Astrocyte (in vitro differentiated cells and primary cell): ENCODE results near the gene KCNJ11. TPM values are rescaled to one million over a fixed set of nuclear protein-coding genes. Genes with fewer than 3 reads are reported as not detected.

Experiments used
- DNase-seq: peaks from one replicate; pipeline ENCODE4 v3.0.0-alpha.2; 2010; ENCODE audit warnings: low read depth
- FAIRE-seq: peaks from 2 replicates; lab custom pipeline; 2011; peaks lifted over from hg19 to GRCh38; lab: Jason Lieb, UNC
- H2AFZ ChIP-seq: 2 replicates; pipeline ENCODE4 v1.6.0; 2012; ENCODE audit warnings: low read depth, low read length, inconsistent platforms
- H3K27ac ChIP-seq: 2 replicates; pipeline ENCODE4 v1.5.1; 2011; ENCODE audit warnings: low read depth, low read length, inconsistent platforms
- H3K27me3 ChIP-seq: 2 replicates; pipeline ENCODE4 v1.6.0; 2011; ENCODE audit warnings: low read length, inconsistent platforms; ENCODE audit not compliant: insufficient read depth
- H3K36me3 ChIP-seq: 2 replicates; pipeline ENCODE4 v1.5.1; 2011; ENCODE audit warnings: low read length, inconsistent platforms; ENCODE audit not compliant: insufficient read depth
- H3K4me1 ChIP-seq: 2 replicates; pipeline ENCODE4 v1.5.1; 2011; ENCODE audit warnings: low read length, inconsistent platforms; ENCODE audit not compliant: insufficient read depth
- H3K4me2 ChIP-seq: 2 replicates; pipeline ENCODE4 v1.6.0; 2012; ENCODE audit warnings: low read length, inconsistent platforms
- H3K4me3 ChIP-seq: 2 replicates; pipeline ENCODE4 v1.5.1; 2011; ENCODE audit warnings: low read depth, mild to moderate bottlenecking, low read length, inconsistent platforms; ENCODE audit not compliant: insufficient read depth
- H3K79me2 ChIP-seq: 2 replicates; pipeline ENCODE4 v1.6.0; 2012; ENCODE audit warnings: mild to moderate bottlenecking, low read length, inconsistent platforms; ENCODE audit not compliant: insufficient read depth
- H3K9ac ChIP-seq: 2 replicates; pipeline ENCODE4 v1.6.0; 2012; ENCODE audit warnings: mild to moderate bottlenecking, low read length, inconsistent platforms
- H3K9me3 ChIP-seq: 2 replicates; pipeline ENCODE4 v1.5.1; 2012; ENCODE audit warnings: low read depth, mild to moderate bottlenecking, low read length, inconsistent platforms; ENCODE audit not compliant: insufficient read depth
- H4K20me1 ChIP-seq: 2 replicates; pipeline ENCODE4 v1.6.0; 2012; ENCODE audit warnings: low read length, inconsistent platforms; ENCODE audit not compliant: insufficient read depth
- H3K27ac Mint-ChIP-seq: one replicate; pipeline ENCODE4 v1.8.0; 2021; ENCODE audit warnings: mild to moderate bottlenecking, mixed read lengths; ENCODE audit not compliant: unreplicated experiment
- H3K27me3 Mint-ChIP-seq: one replicate; pipeline ENCODE4 v1.8.0; 2021; ENCODE audit warnings: low read depth, mixed read lengths; ENCODE audit not compliant: unreplicated experiment
- H3K36me3 Mint-ChIP-seq: one replicate; pipeline ENCODE4 v1.8.0; 2021; ENCODE audit warnings: low read depth, mixed read lengths; ENCODE audit not compliant: unreplicated experiment
- H3K4me1 Mint-ChIP-seq: one replicate; pipeline ENCODE4 v1.8.0; 2021; ENCODE audit warnings: low read depth, mixed read lengths; ENCODE audit not compliant: unreplicated experiment
- H3K4me3 Mint-ChIP-seq: one replicate; pipeline ENCODE4 v1.8.0; 2021; ENCODE audit warnings: mild to moderate bottlenecking, moderate library complexity, mixed read lengths; ENCODE audit not compliant: unreplicated experiment
- H3K9me3 Mint-ChIP-seq: one replicate; pipeline ENCODE4 v1.8.0; 2021; ENCODE audit warnings: mild to moderate bottlenecking, mixed read lengths; ENCODE audit not compliant: unreplicated experiment
- EZH2 ChIP-seq: IDR thresholded peaks from 2 replicates; pipeline ENCODE4 v1.6.1; 2012; ENCODE audit warnings: mild to moderate bottlenecking, low read length, inconsistent platforms; ENCODE audit not compliant: insufficient read depth
- total RNA-seq: library from RNA; stranded (reverse); gene quantifications from 2 replicates; pipeline ENCODE4 v1.2.1, GENCODE V29; 2021
- TF ChIP-seq, protein P1 (sequence below): IDR thresholded peaks from 2 replicates; pipeline ENCODE4 v1.5.1; 2011; ENCODE audit warnings: low read depth, mild to moderate bottlenecking, inconsistent platforms, low read length, moderate library complexity; ENCODE audit not compliant: insufficient read depth

Gene KCNJ11
- total RNA-seq, 1 donor from 2014 or later, result 0.43 TPM

DNA sequence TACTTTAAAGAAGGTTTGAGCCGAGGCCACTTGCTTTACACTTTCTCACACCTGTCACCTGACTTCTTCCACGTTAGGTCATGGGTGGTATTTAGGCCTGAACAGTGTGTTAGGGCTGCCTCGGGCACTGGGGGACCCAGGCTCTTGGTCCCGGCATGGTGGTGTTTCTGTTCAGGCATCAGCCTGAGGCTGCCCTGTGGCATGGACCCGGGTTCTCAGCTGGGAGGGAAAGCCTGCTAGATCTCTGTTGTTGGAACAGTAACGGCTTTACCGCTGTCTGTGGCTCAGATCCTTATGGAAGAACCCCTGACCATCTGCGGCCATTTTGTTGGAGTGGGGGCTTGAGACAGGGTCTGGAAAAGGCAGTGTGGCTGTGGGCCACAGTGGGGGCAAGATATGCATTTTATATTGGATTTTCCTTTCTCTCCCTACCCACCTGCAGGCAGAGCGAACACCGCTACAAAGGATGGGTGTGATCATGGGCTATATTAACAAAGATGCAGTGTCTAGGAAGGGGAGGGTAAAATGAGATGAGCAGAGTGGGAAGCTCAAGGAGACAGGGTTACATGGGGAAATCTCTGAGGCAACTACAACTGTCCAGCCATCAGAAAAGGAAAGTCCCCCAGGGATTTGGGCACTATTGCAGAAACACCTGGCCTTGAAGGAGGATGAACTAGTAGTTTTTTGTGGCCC lies 1.6 kb upstream of the KCNJ11 start:
- H3K4me1 Mint-ChIP-seq, result no peaks in the 10 kb centered on the region
- no peaks in the 10 kb centered on the region for H3K79me2 ChIP-seq
- peaks cover 2% of the 10 kb centered on the region for H3K9me3 Mint-ChIP-seq
- peaks cover 3% of the 10 kb centered on the region for H3K4me1 ChIP-seq
- H3K27me3 Mint-ChIP-seq, result peaks cover 50% of the 10 kb centered on the region
- no peak overlapping the region for H3K27ac ChIP-seq
- H3K9ac ChIP-seq, result no peak overlapping the region
- TF ChIP-seq, protein P1, sequence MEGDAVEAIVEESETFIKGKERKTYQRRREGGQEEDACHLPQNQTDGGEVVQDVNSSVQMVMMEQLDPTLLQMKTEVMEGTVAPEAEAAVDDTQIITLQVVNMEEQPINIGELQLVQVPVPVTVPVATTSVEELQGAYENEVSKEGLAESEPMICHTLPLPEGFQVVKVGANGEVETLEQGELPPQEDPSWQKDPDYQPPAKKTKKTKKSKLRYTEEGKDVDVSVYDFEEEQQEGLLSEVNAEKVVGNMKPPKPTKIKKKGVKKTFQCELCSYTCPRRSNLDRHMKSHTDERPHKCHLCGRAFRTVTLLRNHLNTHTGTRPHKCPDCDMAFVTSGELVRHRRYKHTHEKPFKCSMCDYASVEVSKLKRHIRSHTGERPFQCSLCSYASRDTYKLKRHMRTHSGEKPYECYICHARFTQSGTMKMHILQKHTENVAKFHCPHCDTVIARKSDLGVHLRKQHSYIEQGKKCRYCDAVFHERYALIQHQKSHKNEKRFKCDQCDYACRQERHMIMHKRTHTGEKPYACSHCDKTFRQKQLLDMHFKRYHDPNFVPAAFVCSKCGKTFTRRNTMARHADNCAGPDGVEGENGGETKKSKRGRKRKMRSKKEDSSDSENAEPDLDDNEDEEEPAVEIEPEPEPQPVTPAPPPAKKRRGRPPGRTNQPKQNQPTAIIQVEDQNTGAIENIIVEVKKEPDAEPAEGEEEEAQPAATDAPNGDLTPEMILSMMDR, result no peak
- TF ChIP-seq EZH2, result no peak
- no peak for DNase-seq
- no peak overlapping the region for H3K27ac Mint-ChIP-seq
- no peak overlapping the region for H3K4me3 Mint-ChIP-seq
- H2AFZ ChIP-seq, result no peak overlapping the region
- no peak overlapping the region for H3K4me3 ChIP-seq
- H3K9me3 ChIP-seq, result no peaks in the 10 kb centered on the region
- H4K20me1 ChIP-seq, result no peaks in the 10 kb centered on the region
- H3K36me3 Mint-ChIP-seq, result peaks cover 3% of the 10 kb centered on the region
- FAIRE-seq, result no peak
- no peaks in the 10 kb centered on the region for H3K36me3 ChIP-seq
- H3K27me3 ChIP-seq, result peaks cover 9% of the 10 kb centered on the region
- H3K4me2 ChIP-seq, result peak overlapping the region; percentile 83

DNA sequence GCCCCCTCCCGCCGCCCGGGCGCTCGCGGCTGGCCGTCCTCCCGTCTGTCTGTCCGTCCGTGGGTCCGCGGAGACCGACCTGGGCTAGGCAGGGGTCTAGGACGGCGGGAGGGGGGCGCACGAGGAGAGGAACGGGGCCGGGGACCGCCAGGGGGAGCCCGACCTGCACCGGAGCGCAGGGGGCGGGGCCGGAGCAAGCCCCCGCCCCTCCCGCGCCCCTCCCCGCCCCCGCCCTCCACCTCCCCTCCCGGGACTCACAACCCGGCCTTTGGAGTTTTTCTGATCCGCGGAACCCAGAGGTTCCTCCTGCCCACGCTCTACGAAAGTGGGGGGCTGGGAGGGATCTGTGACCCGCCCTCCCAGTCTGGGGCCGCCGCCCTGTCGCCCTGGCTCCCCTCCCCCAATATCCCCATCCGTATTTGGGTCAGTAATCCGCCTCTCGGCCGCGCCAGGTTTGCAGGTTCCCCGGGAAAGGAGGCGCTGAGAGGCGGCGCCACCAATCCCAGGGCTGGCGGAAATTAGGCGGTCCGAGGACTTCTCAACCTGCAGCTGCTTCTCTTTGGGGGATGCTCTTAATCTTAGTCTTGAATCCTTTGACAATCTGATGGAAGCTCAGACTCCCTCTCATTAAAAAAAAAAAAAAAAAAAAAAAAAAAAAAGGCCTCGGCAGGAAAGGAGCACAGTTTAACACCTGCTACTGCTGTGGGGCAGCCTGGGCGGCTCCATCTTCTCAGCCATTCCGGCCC lies 925 bp upstream of the KCNJ11 start:
- Histone ChIP-seq H2AFZ (no peak overlapping the region), H3K4me1 (peaks cover 3% of the 10 kb centered on the region), H3K27ac (no peak overlapping the region), H3K9ac (no peak overlapping the region), H3K4me2 (peak overlapping the region; percentile 83), H3K4me3 (peak overlapping the region; percentile 44), H3K79me2 (no peaks in the 10 kb centered on the region), H3K9me3 (no peaks in the 10 kb centered on the region), H3K27me3 (peaks cover 9% of the 10 kb centered on the region), H3K36me3 (no peaks in the 10 kb centered on the region), H4K20me1 (no peaks in the 10 kb centered on the region)
- no peak for FAIRE-seq
- Mint-ChIP-seq H3K4me3 (peak overlapping the region; percentile 54), H3K4me1 (peaks cover under 1% of the 10 kb centered on the region), H3K9me3 (peaks cover 2% of the 10 kb centered on the region), H3K36me3 (peaks cover 3% of the 10 kb centered on the region), H3K27me3 (peaks cover 49% of the 10 kb centered on the region), H3K27ac (no peak overlapping the region)
- DNase-seq, result no peak
- TF ChIP-seq EZH2, result no peak
- TF ChIP-seq, protein P1, result no peak
